OCI-LY7 (cell line): ENCODE measurements around the gene MAP4K1. TPM values are rescaled to one million over a fixed set of nuclear protein-coding genes. Genes with fewer than 3 reads are reported as not detected.

Experiments used
- BruUV-seq: library from RNA; stranded (reverse); fragments of 400-500 nt; replicated peaks from 2 replicates; lab custom pipeline; 2021; lab: Mats Ljungman, UMichigan
- CTCF ChIA-PET: fragments of 300-600 bp; sonication (Branson Sonifier 250); formaldehyde crosslinking; loops from one replicate; lab custom pipeline; 2022; ENCODE audit warnings: antibody characterized with exemption; ENCODE audit not compliant: unreplicated experiment; lab: Charles Lee
- POLR2A ChIA-PET: fragments of 300-600 bp; sonication (Branson Sonifier 250); formaldehyde crosslinking; loops from one replicate; lab custom pipeline; 2022; ENCODE audit warnings: antibody characterized with exemption; lab: Charles Lee
- DNase-seq: peaks from one replicate; pipeline ENCODE4 v3.0.0-alpha.2; 2015; ENCODE audit warnings: low spot score
- H2AFZ ChIP-seq: fragments of 200-600 bp; sonication (generic), shearing (Covaris generic); 2 replicates; pipeline ENCODE4 v1.6.1; 2014; ENCODE audit warnings: mild to moderate bottlenecking, antibody characterized with exemption, low read length, moderate library complexity
- H3K27ac ChIP-seq: fragments of 200-600 bp; sonication (generic); 2 replicates; pipeline ENCODE4 v1.5.1; 2014; ENCODE audit warnings: mixed run types, low read depth, mild to moderate bottlenecking, moderate library complexity, low read length, inconsistent platforms; ENCODE audit not compliant: poor library complexity, severe bottlenecking
- H3K36me3 ChIP-seq: fragments of 200-600 bp; sonication (generic); 2 replicates; pipeline ENCODE4 v1.6.1; 2014; ENCODE audit warnings: mild to moderate bottlenecking, antibody characterized with exemption, low read length, moderate library complexity, mixed read lengths; ENCODE audit not compliant: insufficient read depth
- H3K4me1 ChIP-seq: fragments of 200-600 bp; sonication (generic); 2 replicates; pipeline ENCODE4 v1.5.1; 2014; ENCODE audit warnings: mild to moderate bottlenecking, low read length; ENCODE audit not compliant: insufficient read depth, poor library complexity, severe bottlenecking
- H3K4me2 ChIP-seq: fragments of 200-600 bp; sonication (generic); 2 replicates; pipeline ENCODE4 v1.6.1; 2014; ENCODE audit warnings: mild to moderate bottlenecking, low read length
- H3K4me3 ChIP-seq: fragments of 200-600 bp; sonication (generic); 2 replicates; pipeline ENCODE4 v1.5.1; 2014; ENCODE audit warnings: mild to moderate bottlenecking, low read depth, low read length; ENCODE audit not compliant: poor library complexity, severe bottlenecking
- H3K79me2 ChIP-seq: fragments of 200-600 bp; sonication (generic); 2 replicates; pipeline ENCODE4 v1.6.1; 2016; ENCODE audit warnings: low read depth, mild to moderate bottlenecking, low read length, moderate library complexity, mixed read lengths; ENCODE audit not compliant: insufficient read depth
- H3K9me2 ChIP-seq: fragments of 200-600 bp; sonication (generic); 2 replicates; pipeline ENCODE4 v1.6.1; 2016; ENCODE audit warnings: mild to moderate bottlenecking, low read length, mixed read lengths; ENCODE audit not compliant: insufficient read depth
- H3K9me3 ChIP-seq: fragments of 200-600 bp; sonication (generic); 2 replicates; pipeline ENCODE4 v1.6.1; 2014; ENCODE audit warnings: mild to moderate bottlenecking, mixed run types, low read length, mixed read lengths
- H4K20me1 ChIP-seq: fragments of 200-600 bp; sonication (generic); 2 replicates; pipeline ENCODE4 v1.6.1; 2014; ENCODE audit warnings: mild to moderate bottlenecking, antibody characterized with exemption, low read length, moderate library complexity, mixed read lengths; ENCODE audit not compliant: insufficient read depth
- EZH2phosphoT487 ChIP-seq: fragments of 200-600 bp; sonication (generic); IDR thresholded peaks from 2 replicates; pipeline ENCODE4 v1.6.1; 2018; ENCODE audit warnings: low read depth, borderline replicate concordance, mild to moderate bottlenecking, mixed run types, antibody characterized with exemption, low read length, moderate library complexity, mixed read lengths
- intact Hi-C: fragments of 100-400 bp; cut with micrococcal nuclease; formaldehyde crosslinking; loops from one replicate; pipeline ENCODE4 v1.10.0; 2022; ENCODE audit not compliant: unreplicated experiment
- total RNA-seq, 2 experiments: library from RNA; depleted of rRNA in 1 of 2; stranded (reverse); fragments of >200 nt in 1 of 2; shearing (Covaris generic) in 1 of 2; gene quantifications; 2 replicates each; pipeline ENCODE4 v1.2.3, GENCODE V29; 2014 to 2022
- TF ChIP-seq, protein P1 (sequence below): fragments of 200-600 bp; sonication (generic); conservative IDR thresholded peaks from 2 replicates; pipeline ENCODE4 v1.5.1; 2014; ENCODE audit warnings: mild to moderate bottlenecking, antibody characterized with exemption, low read length, moderate library complexity, mixed read lengths

The MAP4K1 gene
- total RNA-seq, 2 experiments from 2014 or later, result 102 to 331 TPM

DNA sequence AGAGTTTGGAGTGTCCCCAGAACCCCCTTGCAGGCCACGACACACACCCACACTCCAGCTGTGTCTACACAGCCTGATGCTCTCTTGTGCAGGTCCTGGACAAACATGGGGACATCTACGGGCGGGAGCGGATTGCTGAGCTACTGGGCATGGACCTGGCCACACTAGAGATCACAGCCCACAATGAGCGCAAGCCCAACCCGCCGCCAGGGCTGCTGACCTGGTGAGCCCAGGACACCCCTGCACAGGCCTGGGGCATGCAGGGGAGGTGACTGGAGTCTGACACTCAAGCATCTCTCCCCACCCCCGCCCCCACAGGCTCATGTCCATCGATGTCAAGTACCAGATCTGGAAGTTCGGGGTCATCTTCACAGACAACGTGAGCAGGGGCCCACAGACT is 39.9 kb downstream of the MAP4K1 start:
- H3K9me3 ChIP-seq, result no peaks in the 10 kb centered on the region
- intact Hi-C loops, result no loop called here
- H3K4me2 ChIP-seq, result no peak overlapping the region
- DNase-seq, result no peak
- no peaks in the 10 kb centered on the region for H3K36me3 ChIP-seq
- no peak overlapping the region for H3K27ac ChIP-seq
- H3K4me1 ChIP-seq, result peaks cover 12% of the 10 kb centered on the region
- H4K20me1 ChIP-seq, result no peaks in the 10 kb centered on the region
- ChIA-PET CTCF (no interaction called here), POLR2A (no interaction called here)
- H2AFZ ChIP-seq, result no peak overlapping the region
- H3K79me2 ChIP-seq, result no peaks in the 10 kb centered on the region
- TF ChIP-seq EZH2phosphoT487, result no peak
- TF ChIP-seq, protein P1, sequence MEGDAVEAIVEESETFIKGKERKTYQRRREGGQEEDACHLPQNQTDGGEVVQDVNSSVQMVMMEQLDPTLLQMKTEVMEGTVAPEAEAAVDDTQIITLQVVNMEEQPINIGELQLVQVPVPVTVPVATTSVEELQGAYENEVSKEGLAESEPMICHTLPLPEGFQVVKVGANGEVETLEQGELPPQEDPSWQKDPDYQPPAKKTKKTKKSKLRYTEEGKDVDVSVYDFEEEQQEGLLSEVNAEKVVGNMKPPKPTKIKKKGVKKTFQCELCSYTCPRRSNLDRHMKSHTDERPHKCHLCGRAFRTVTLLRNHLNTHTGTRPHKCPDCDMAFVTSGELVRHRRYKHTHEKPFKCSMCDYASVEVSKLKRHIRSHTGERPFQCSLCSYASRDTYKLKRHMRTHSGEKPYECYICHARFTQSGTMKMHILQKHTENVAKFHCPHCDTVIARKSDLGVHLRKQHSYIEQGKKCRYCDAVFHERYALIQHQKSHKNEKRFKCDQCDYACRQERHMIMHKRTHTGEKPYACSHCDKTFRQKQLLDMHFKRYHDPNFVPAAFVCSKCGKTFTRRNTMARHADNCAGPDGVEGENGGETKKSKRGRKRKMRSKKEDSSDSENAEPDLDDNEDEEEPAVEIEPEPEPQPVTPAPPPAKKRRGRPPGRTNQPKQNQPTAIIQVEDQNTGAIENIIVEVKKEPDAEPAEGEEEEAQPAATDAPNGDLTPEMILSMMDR, result no peak
- no peaks in the 10 kb centered on the region for H3K9me2 ChIP-seq
- no TSS peak for BruUV-seq
- no peak overlapping the region for H3K4me3 ChIP-seq

DNA sequence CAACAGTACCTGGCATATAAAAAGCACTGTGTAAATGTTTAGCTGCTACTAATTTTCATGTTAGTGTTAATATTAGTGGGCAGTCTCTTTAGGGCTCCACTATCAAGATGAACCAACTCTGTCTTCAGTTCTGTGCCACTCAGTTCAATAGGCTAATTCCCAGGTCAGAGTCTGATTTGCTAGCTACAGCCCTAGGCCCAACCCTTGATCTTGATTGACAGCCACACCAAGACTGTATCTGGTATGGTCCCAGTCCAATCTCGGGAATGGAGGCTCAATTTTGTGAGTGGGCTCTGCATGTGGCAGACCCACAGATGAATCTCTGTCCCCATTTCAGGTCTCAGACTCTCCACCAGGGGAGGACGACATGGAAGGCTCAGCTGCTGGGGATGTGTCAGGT is 46.1 kb downstream of the MAP4K1 start:
- no peaks in the 10 kb centered on the region for H4K20me1 ChIP-seq

DNA sequence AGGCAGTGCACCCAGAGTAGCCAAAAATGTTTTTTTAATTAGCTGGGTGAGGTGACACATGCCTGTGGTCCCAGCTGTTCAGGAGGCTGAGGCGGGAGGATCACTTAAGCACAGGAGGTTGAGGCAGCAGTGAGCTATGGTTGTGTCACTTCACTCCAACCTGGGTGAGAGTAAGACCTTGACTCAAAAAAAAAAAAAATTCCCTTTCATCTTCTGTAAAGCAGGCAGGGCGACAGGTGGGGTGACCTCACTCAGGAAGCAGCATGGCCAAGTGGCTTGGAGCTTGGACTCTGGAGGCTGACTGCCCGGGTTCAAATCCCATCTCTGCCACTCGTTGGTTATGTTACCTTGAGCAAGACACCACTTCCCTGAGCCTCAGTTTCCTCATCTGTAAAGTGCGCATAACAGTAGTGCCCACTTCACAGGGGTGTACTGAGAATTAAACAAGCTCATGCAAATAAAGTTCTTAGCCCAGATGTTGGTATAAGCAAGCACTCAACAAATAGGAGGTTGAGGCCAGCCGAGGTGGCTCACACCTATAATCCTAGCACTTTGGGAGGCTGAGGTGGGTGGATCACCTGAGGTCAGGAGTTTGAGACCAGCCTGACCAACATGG is 48.3 kb downstream of the MAP4K1 start:
- BruUV-seq, result no TSS peak
- intact Hi-C loops, result no loop called here
- no peak for TF ChIP-seq EZH2phosphoT487
- TF ChIP-seq, protein P1, result no peak

More for the DNA sequence above, 46.1 kb downstream of the MAP4K1 start:
- H3K4me3 ChIP-seq, result no peak overlapping the region
- H3K4me2 ChIP-seq, result no peak overlapping the region
- no TSS peak for BruUV-seq
- no peak overlapping the region for H2AFZ ChIP-seq
- POLR2A ChIA-PET, result no interaction called here
- no peaks in the 10 kb centered on the region for H3K79me2 ChIP-seq
- TF ChIP-seq EZH2phosphoT487, result no peak
- TF ChIP-seq, protein P1, result no peak
- intact Hi-C loops, result no loop called here
- peaks cover 8% of the 10 kb centered on the region for H3K4me1 ChIP-seq
- DNase-seq, result no peak
- CTCF ChIA-PET, result no interaction called here
- H3K9me3 ChIP-seq, result no peaks in the 10 kb centered on the region
- H3K36me3 ChIP-seq, result no peaks in the 10 kb centered on the region
- no peak overlapping the region for H3K27ac ChIP-seq
- H3K9me2 ChIP-seq, result no peaks in the 10 kb centered on the region

More for the DNA sequence above, 48.3 kb downstream of the MAP4K1 start:
- Histone ChIP-seq H3K79me2 (no peaks in the 10 kb centered on the region), H3K9me2 (no peaks in the 10 kb centered on the region), H3K27ac (no peak overlapping the region), H3K4me2 (no peak overlapping the region), H3K4me3 (no peak overlapping the region), H3K4me1 (peaks cover under 1% of the 10 kb centered on the region), H3K9me3 (no peaks in the 10 kb centered on the region), H2AFZ (no peak overlapping the region), H4K20me1 (no peaks in the 10 kb centered on the region), H3K36me3 (no peaks in the 10 kb centered on the region)
- POLR2A ChIA-PET, result interaction anchor here (0.5 to 0.6 kb wide), 2 partner anchors 38 to 41 kb away, joined by 3 to 4 read pairs; no protein-coding TSS in a partner anchor
- CTCF ChIA-PET, result no interaction called here
- no peak for DNase-seq
